Pancreas (tissue), 10 donors: ENCODE measurements around the gene MEF2C. TPM values are rescaled to one million over a fixed set of nuclear protein-coding genes. Genes with fewer than 3 reads are reported as not detected.

Source experiments
- ATAC-seq, 4 donors: fragments of 200-7000 bp; cut with Tn5 transposase; one replicate each; pipeline versions ENCODE4 v1.8.0 to v1.9.1; 2020; ENCODE audit warnings: mild to moderate bottlenecking in 4 of 4, moderate library complexity in 4 of 4
- DNase-seq, 6 donors: peaks; one replicate each; pipeline ENCODE4 v3.0.0-alpha.2; 2020
- FAIRE-seq: peaks from 2 replicates; lab custom pipeline; 2012; peaks lifted over from hg19 to GRCh38; lab: Jason Lieb, UNC
- H3K27ac ChIP-seq, 4 donors: fragments of 200-600 bp; sonication (generic); 1 replicate in 3 of 4; 2 replicates in 1 of 4; pipeline versions ENCODE4 v1.5.0 to v1.8.0; 2020
- H3K27me3 ChIP-seq, 4 donors: fragments of 200-600 bp; one replicate each; pipeline ENCODE4 v1.8.0; 2021
- H3K36me3 ChIP-seq, 3 donors: fragments of 200-600 bp; sonication (generic) in 1 of 3; one replicate each; pipeline versions ENCODE4 v1.5.0 to v1.8.0; 2020 to 2021
- H3K4me1 ChIP-seq, 3 donors: fragments of 200-600 bp; one replicate each; pipeline ENCODE4 v1.8.0; 2021
- H3K4me3 ChIP-seq, 4 donors: fragments of 200-600 bp; sonication (generic) in 2 of 4; one replicate each; pipeline versions ENCODE4 v1.5.0 to v1.8.0; 2020 to 2021
- H3K9me3 ChIP-seq, 4 donors: fragments of 200-600 bp; one replicate each; pipeline ENCODE4 v1.8.0; 2021
- WGBS, 2 donors: extraction: QIAGEN DNeasy Blood & Tissue Kit; methylation state at CpG; one replicate each; pipeline ENCODE4 v1.1.7; 2013; 5-methylcytosine and 5-hydroxymethylcytosine counted together
- intact Hi-C, 3 donors: fragments of 100-400 bp; cut with DNase I; formaldehyde crosslinking; loops; one replicate each; pipeline versions ENCODE4 v1.11.1 to v1.14.2; 2022
- polyA plus RNA-seq, 2 donors: library from polyadenylated mRNA; stranded (reverse); fragments of 200-250 nt; gene quantifications; one replicate each; pipeline ENCODE4 v1.2.3, GENCODE V29; 2013
- total RNA-seq, 6 donors: library from RNA; stranded (reverse); fragmentation: NEBNext Ultra II Directional in 4 of 6; extraction: Animal tissue kit (Norgen Biotek cat#: 25700) in 4 of 6; gene quantifications; one replicate each; pipeline versions ENCODE4 v1.2.1 to v1.2.4, GENCODE V29; 2021 to 2023
- TF ChIP-seq, protein P1 (sequence below), 4 donors: fragments of 200-600 bp; sonication (generic) in 3 of 4; IDR thresholded peaks; one replicate each; pipeline versions ENCODE4 v1.5.0 to v1.8.0; 2021; ENCODE audit warnings: antibody characterized with exemption in 4 of 4
- donor health status: healthy with polysubstance abuse.
- donor health status: DM: no; HTN: no; CAD: no; lungs with moderate emphysema.
- donor health status: DM: no; HTN: no; CAD: no.
- donor health status: control.
- donor health status: control.
- donor health status: Bipolar disorder and iron deficiency.
- donor health status: DM: yes; HTN: yes; CAD: no.
- donor health status: DM: no; HTN: no; CAD: no.
- donor health status: DM: no; HTN: no; CAD: no.
- donor health status: DM: yes; HTN: yes; CAD: no.

MEF2C gene
- total and polyA plus RNA-seq, 8 donors: 1.5 to 19.9 (median 4.8) TPM

DNA sequence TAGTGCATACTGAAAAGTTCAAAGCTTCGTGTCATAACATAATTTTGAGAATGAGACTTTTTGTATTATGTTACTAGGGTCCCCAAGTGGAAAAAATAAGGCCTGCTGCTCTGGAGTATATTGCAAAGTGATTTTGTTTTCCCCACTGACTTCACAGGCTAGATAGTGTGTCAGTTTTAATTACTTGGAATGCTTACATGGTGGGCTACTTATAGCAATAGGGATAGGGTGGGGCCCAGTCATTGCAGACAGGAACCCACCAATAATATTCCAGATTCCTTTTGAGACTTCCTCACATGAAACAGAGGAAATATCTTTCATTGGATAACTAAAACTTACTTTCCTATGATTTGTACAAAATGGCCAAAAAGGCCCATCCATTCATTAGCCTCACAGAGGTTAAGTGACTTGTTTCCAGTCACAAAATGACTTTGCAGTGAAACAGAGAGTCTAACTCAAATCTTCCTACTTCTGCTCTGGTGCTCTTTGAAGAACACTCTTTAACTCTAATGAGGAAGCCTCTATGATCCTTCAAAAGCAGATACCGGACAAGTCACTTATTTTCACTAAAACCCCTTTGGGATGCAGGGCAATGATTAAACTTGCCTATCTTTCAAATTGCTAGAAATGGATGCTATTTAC is 16.2 kb upstream of the MEF2C start:
- no peak for FAIRE-seq
- Histone ChIP-seq H3K4me3 (no peak overlapping the region), H3K27ac (no peak overlapping the region), H3K9me3 (no peaks in the 10 kb centered on the region), H3K36me3 (no peaks in the 10 kb centered on the region), H3K27me3 (no peaks in the 10 kb centered on the region), H3K4me1 (no peaks in the 10 kb centered on the region)
- no peak for ATAC-seq
- WGBS, 2 donors: 78 to 80% methylated on average over 2 of the region's 2 CpGs
- DNase-seq: no peak
- TF ChIP-seq, protein P1, sequence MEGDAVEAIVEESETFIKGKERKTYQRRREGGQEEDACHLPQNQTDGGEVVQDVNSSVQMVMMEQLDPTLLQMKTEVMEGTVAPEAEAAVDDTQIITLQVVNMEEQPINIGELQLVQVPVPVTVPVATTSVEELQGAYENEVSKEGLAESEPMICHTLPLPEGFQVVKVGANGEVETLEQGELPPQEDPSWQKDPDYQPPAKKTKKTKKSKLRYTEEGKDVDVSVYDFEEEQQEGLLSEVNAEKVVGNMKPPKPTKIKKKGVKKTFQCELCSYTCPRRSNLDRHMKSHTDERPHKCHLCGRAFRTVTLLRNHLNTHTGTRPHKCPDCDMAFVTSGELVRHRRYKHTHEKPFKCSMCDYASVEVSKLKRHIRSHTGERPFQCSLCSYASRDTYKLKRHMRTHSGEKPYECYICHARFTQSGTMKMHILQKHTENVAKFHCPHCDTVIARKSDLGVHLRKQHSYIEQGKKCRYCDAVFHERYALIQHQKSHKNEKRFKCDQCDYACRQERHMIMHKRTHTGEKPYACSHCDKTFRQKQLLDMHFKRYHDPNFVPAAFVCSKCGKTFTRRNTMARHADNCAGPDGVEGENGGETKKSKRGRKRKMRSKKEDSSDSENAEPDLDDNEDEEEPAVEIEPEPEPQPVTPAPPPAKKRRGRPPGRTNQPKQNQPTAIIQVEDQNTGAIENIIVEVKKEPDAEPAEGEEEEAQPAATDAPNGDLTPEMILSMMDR (IDR thresholded peaks at IDR 0.05): no peak
- intact Hi-C loops: no loop called here

DNA sequence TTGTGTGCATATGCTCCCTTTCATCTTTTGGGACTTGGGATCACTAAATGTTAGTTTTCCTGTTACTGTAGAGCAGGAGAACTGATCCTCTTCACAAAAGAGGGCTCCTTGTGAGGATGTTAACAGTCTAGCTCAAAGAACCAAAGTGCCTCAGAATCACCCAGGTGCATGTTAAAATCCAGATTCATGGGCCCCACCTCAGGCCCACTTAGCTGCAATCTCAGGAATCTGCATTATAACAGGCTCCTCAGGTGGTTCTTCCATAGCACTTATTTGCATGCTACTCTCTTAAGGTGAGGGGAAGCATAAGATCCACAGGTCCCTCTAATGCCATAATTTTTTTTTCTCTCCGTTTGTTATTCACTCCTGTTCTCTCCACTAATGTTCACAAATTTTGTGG is 14.8 kb upstream of the MEF2C start:
- FAIRE-seq (no peak), ATAC-seq (no peak), DNase-seq (no peak)
- H3K9me3 ChIP-seq: no peaks in the 10 kb centered on the region
- WGBS, 2 donors: 75 to 88% methylated on average over 1 of the region's 1 CpG
- TF ChIP-seq, protein P1 (IDR thresholded peaks at IDR 0.05): no peak
- no peaks in the 10 kb centered on the region for H3K4me1 ChIP-seq
- no peak overlapping the region for H3K27ac ChIP-seq
- no peaks in the 10 kb centered on the region for H3K27me3 ChIP-seq
- intact Hi-C loops: no loop called here
- H3K4me3 ChIP-seq: no peak overlapping the region
- H3K36me3 ChIP-seq: no peaks in the 10 kb centered on the region

DNA sequence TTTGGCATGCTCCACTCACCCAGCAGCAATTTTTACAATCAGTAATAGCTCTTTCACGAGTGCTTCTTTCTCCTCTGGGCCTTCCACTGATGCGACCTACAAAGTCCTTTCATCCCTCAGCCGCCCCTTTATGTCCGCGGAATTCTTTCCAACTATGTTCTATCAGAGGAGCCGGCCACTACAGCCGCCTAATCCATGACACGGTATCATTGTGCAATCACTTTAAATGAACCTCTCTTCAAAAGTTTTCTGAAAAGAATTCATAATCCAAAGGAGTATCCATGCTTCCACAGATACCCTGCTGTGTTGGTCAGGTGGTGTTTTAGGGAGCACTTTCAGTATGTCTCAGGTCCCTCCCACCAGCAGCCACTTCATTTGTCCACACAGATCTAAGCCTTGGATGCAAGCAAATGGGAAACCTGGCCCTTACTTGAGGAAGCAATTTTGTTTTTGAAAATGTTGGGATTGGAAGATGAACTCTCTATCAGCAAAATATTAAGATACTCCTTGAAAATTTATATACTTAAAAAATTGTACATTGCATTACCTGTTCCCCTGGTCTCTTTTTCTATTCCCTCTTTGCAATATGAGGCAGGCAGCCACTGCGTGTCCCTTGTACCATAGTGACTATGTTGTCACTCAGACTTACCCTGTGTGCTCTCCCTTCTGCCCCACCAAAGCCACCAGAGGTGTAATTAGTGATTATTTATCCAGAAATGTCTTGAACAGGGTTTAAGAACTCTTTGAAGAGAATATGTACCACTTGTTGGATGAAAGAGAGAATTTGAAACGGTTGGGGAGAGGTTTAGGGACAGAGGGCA is 12.9 kb upstream of the MEF2C start:
- intact Hi-C loops: no loop called here
- no peak overlapping the region for H3K27ac ChIP-seq

DNA sequence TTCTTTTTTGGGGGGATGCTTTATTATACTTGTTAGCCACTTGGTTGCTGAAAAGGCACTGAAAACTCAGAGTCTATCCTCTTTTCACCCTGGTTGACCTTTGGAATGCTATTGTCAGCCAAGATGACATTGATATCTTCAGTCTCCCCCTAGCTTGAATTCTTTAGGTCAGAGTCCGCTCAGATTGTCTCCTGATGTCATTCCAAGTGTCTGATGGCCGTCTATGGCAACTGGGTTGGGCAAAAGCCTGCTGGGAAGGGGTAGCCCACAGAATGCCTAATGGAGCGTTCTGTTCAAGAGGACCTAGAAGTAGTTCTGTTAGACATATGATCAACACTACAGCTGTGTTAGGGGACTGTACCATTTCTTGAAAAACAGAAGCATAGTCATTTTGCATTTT is 9.7 kb upstream of the MEF2C start:
- H3K27me3 ChIP-seq: peaks cover 0 to 15% (median 0%) of the 10 kb centered on the region in 4 donors
- no peak for FAIRE-seq
- TF ChIP-seq, protein P1 (IDR thresholded peaks at IDR 0.05): no peak
- no peaks in the 10 kb centered on the region for H3K4me1 ChIP-seq
- no peaks in the 10 kb centered on the region for H3K9me3 ChIP-seq
- intact Hi-C loops: no loop called here
- H3K36me3 ChIP-seq: no peaks in the 10 kb centered on the region
- no peak overlapping the region for H3K27ac ChIP-seq
- no peak for ATAC-seq
- 75 to 76% methylated on average over 3 of the region's 3 CpGs for WGBS, 2 donors
- no peak overlapping the region for H3K4me3 ChIP-seq
- DNase-seq: no peak

More for the DNA sequence above, 12.9 kb upstream of the MEF2C start:
- DNase-seq (no peak), ATAC-seq (no peak), FAIRE-seq (no peak)
- WGBS, 2 donors: 80 to 83% methylated on average over 10 of the region's 10 CpGs
- TF ChIP-seq, protein P1 (IDR thresholded peaks at IDR 0.05): no peak
- H3K36me3 ChIP-seq: no peaks in the 10 kb centered on the region
- H3K27me3 ChIP-seq: peaks cover 0 to 3% (median 0%) of the 10 kb centered on the region in 4 donors
- no peak overlapping the region for H3K4me3 ChIP-seq
- no peaks in the 10 kb centered on the region for H3K9me3 ChIP-seq
- H3K4me1 ChIP-seq: no peaks in the 10 kb centered on the region
